HG03108 (cell line): ENCODE data around the gene SYNJ2.

Experiments used
- ATAC-seq: cut with Tn5 transposase; IDR thresholded peaks from one replicate; pipeline ENCODE4 v1.9.1; 2021; ENCODE audit warnings: moderate library complexity; ENCODE audit not compliant: unreplicated experiment

SYNJ2 gene

GRCh38 chr6:158110986-158111385, 129.3 kb downstream of the SYNJ2 start:
- no peak for ATAC-seq

- ATAC-seq = no peak
These were observed 130.3 kb downstream of the SYNJ2 start for GRCh38 chr6:158111987-158112386.

- no peak for ATAC-seq
These were observed 132.1 kb downstream of the SYNJ2 start for GRCh38 chr6:158113802-158114201.

- ATAC-seq = no peak
These were observed 133.4 kb downstream of the SYNJ2 start for GRCh38 chr6:158115102-158115501.

GRCh38 chr6:158115508-158115907, 133.8 kb downstream of the SYNJ2 start:
- no peak for ATAC-seq

GRCh38 chr6:158118886-158119285, 137.2 kb downstream of the SYNJ2 start:
- no peak for ATAC-seq

- no peak for ATAC-seq
These were observed 139.7 kb downstream of the SYNJ2 start for GRCh38 chr6:158121335-158121734.

GRCh38 chr6:158122048-158122447, 140.4 kb downstream of the SYNJ2 start:
- no peak for ATAC-seq

GRCh38 chr6:158124288-158124687, 142.6 kb downstream of the SYNJ2 start:
- ATAC-seq = no peak

- ATAC-seq = no peak
These were observed 143.6 kb downstream of the SYNJ2 start for GRCh38 chr6:158125271-158125670.

- ATAC-seq = no peak
These were observed 150.3 kb downstream of the SYNJ2 start for GRCh38 chr6:158131926-158132325.

GRCh38 chr6:158142789-158143188, 161.1 kb downstream of the SYNJ2 start:
- ATAC-seq = no peak

- ATAC-seq = no peak
These were observed 162.0 kb downstream of the SYNJ2 start for GRCh38 chr6:158143700-158144099.
